HG03378 (cell line): ENCODE data around the gene ALK.

Source experiments
- ATAC-seq: cut with Tn5 transposase; IDR thresholded peaks from one replicate; pipeline ENCODE4 v1.9.1; 2021; ENCODE audit warnings: mild to moderate bottlenecking, moderate library complexity; ENCODE audit not compliant: unreplicated experiment

ALK gene

GRCh38 chr2:29305762-29306161 is 615.6 kb downstream of the ALK start:
- ATAC-seq: no peak

DNA sequence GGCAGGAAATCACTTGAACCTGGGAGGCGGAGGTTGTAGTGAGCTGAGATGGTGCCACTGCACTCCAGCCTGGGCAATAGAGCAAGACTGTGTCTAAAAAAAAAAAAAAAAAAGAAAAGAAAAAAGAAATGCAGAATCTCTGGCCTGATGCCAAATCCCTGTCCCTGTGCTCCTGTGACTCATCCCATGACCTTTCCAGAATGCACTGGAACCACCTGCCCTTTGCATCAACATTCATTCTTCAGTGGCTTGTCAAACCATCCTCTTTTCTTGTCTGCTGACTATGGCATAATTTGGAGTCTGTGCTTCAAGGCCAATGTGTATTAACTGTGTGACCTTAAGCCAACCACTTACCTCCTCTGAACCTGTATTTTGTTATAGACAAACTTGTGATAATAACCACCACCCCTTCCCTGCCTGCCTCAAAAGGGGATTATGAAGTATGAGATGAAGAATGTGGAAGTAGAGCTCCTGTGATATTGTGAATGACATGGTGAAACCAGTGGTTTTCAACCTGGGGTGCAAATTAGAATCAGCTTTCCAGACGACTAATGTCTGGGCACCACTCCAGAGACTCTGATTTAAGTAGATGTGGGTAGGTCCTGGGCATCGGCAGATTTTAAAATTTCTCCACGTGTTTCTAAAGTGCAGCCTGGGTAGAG is 616.9 kb downstream of the ALK start:
- ATAC-seq: no peak

- ATAC-seq: no peak
These were observed 624.8 kb downstream of the ALK start for GRCh38 chr2:29296585-29296984.

DNA sequence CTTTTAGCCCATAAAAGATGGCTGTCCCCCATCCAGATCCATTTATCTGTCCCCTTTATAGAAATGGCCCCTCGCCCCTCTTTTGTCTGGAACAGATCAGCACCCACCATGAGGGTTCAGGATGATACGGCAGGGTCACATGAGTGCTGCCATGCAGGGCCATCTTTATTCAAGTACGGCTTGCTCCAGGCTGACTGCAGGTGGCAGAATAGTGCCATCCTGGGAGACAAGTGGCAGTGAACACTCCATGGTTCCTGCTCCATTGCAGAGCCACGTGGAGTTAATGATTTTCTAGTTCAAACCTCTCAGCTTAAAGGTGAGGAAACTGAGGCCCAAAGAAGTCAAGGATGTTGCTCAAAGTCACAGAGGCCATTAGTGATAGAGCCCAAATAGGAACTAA is 625.5 kb downstream of the ALK start:
- no peak for ATAC-seq

GRCh38 chr2:29293830-29294438 is 627.5 kb downstream of the ALK start:
- no peak for ATAC-seq

- ATAC-seq: no peak
These were observed 630.9 kb downstream of the ALK start for GRCh38 chr2:29290293-29291047.

GRCh38 chr2:29284671-29285070 is 636.7 kb downstream of the ALK start:
- no peak for ATAC-seq

GRCh38 chr2:29281916-29282247 is 639.5 kb downstream of the ALK start:
- no peak for ATAC-seq

DNA sequence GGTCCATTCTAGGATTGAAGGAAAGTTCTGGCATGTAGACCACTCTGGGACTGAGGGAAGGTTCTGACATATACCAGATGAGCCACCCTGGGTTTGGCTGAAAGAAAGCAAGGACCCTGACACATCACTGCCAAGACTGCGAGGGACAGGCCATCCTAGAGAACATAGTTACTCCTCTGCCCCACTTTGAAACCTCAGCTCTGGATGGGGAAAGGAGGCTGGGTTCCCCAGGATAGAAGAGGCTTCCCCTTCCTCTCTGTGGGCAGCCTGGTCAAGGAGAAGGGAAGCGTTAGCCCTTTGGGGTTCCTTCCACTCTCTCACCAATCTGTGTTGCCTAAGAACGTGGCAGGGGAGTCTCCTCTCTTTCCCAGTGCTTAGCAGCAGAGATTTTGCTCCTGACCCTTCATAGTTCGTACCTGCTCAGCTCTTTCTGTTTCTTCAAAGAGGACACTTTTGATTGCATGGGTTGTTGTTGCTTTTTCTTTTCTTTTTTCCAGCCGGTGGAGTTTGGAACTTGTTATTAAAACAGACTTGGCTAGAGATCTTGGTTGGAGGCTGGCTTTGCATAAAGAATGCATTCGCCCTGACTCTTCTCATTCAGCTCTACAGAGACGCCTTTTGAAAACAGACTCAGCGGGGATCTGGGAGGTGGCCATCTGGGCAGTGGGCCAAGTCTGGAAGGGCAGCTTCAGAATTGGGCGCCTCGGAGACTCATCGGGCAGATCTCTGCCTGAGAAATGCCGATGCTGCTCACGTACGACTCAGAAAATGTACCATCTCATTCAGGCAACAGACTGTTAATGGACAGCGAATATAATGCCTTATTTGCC is 640.1 kb downstream of the ALK start:
- no peak for ATAC-seq

GRCh38 chr2:29278966-29279365 is 642.4 kb downstream of the ALK start:
- ATAC-seq: no peak

DNA sequence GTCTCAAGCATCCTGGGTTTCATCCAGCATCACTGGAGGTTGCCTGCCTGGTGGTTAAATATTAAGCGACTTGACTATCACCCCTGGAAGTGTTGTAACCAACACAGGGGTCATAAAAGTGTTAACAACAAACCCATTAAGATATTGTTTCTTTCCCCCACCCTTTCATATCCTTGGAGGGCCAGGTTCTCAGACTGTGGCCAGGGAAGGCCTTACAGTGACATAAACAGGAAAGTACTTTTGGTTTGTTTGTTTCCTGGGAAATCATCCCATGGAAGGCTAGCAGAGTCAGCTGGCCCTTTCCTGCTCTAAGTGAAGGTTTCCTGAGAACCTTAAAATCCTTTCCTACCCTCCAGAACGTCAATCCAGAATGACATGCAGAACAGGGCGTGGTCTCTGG is 645.2 kb downstream of the ALK start:
- ATAC-seq: no peak

GRCh38 chr2:29275186-29275585 is 646.2 kb downstream of the ALK start:
- no peak for ATAC-seq

DNA sequence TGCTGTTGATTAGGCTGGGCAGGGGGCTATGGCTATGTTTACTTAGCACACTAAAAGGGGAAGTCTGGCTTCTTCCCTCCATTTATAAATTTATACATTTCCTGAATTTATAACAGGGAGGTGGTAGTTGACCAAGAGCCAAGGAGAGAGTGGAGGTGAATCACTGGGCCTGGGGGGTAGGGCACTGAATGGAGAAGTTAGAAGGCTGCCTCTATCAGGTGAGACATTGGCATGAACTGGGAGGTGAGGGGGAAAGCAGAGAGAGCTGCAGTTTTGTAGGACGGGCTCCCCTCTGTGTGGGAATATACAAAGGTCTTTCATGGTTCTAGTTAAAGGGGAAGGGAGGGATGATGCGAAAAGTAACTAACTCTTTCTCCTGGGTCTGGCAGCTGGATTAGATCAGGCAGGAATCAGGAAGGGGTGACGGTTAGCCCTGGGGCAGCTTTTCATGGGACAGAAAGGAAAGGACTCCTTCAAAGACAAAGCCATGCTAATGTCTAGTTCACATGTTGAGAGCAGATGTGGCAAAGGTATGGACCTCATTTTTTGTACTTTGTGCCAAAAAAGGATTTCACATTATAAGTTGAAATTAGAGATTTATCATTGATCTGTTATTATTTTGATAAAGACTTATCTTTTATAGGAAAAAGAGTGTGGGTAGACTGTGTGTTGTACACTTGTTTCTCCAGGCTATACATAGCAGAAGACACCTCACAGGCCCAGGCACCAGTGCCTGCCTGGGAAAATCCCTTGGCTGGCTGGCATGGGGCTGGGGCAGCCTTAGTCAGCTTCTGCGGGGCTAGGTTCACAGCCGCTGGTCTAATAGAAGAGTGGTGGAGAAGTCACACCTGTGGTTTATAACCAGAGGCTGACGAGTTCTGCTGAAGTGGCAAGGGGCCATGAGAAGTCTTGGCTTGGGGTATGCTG is 647.4 kb downstream of the ALK start:
- no peak for ATAC-seq

DNA sequence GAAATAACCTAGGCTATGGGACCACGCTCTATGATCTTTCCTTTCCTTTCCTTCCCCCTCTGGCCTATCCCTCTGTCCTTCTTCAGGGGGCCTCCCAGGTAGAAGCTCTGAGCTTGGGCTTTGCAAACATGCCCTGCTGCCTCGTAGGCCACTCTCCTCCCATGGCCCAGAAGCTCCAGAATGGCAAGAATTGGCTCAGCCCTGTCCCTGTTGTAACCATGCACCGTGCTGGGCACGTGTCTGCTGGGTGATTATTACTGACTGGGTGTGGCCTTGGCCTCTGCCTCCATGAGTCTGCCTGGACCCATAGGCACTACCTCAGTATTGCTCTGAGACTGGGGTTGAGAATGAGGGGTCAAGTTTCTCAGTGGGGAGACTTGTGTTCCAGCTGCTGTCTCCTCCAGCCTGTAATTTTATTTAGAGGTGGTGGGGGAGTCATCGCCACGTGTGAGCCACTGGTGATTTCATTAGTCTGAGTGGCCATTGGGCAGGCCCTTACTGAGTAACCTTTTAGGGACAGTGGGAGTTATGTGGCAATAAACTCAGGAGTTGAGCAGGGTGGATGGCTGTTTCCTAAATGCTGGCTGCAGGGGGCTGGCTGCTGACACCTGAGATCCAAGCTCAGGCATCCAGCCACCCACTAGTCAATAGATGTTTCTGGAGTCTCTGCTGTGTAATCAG is 648.2 kb downstream of the ALK start:
- no peak for ATAC-seq

GRCh38 chr2:29272311-29272710 is 649.1 kb downstream of the ALK start:
- ATAC-seq: no peak

GRCh38 chr2:29270701-29271121 is 650.7 kb downstream of the ALK start:
- ATAC-seq: no peak

GRCh38 chr2:29269765-29270109 is 651.6 kb downstream of the ALK start:
- ATAC-seq: no peak

GRCh38 chr2:29269095-29269764 is 652.2 kb downstream of the ALK start:
- no peak for ATAC-seq

GRCh38 chr2:29267720-29268119 is 653.7 kb downstream of the ALK start:
- no peak for ATAC-seq
